ENCODE results near the gene DOP1B.
"Not testable (repeated sequence)": the region's sequence is repeated elsewhere in the genome, so short reads cannot be mapped to it uniquely, and the experiment has no call there.

Gene DOP1B

DNA sequence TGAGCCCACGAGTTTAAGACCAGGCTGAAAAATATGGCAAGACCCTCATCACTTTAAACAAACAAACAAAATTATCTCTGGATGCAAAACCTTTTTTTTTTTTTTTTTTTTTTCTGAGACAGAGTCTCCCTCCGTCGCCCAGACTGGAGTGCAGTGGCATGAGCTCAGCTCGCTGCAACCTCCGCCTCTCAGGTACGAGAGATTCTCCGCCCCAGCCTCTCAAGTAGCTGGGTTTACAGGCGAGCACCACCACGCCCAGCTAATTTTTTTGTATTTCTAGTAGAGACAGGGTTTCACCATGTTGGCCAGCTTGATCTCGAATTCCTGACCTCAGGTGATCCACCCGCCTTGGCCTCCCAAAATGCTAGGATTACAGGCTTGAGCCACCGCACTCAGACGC, 16.8 kb upstream of the DOP1B start:
- H3K4me1 ChIP-seq (ENCODE audit: control insufficient read depth, insufficient read depth, low read length, unreplicated experiment); H3K27me3 ChIP-seq (ENCODE audit: insufficient read depth, low read length); H3K79me2 ChIP-seq (ENCODE audit: control insufficient read depth, insufficient read depth, low read length, unreplicated experiment); H3K27ac ChIP-seq (ENCODE audit: low read depth, low read length); H3K4me3 ChIP-seq (ENCODE audit: low read depth, low read length); H3K36me3 ChIP-seq (ENCODE audit: insufficient read depth, low read length); H2AFZ ChIP-seq (ENCODE audit: low read length, unreplicated experiment): not testable (repeated sequence)

DNA sequence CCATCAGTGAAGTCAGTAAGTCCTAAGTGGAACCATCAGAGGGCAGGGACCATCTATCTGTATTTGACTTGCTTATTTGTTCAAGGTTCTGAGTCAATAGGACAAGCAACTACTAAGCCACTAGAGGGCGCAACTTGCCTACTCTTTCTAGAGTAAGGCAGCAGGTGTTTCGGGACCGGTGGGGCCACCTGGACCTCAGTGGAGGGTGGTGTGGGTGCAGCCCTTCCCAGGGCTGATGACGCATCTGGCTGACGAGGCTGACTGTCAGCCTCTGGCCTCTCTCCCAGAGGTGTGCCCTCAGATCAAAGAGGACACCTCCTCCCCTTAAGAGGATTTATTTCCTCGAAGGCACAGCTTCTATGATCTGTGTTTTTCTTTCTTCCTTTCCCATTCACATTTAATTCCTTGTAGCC, 15.1 kb upstream of the DOP1B start:
- Histone ChIP-seq H3K27me3 (ENCODE audit: insufficient read depth, low read length) (no peaks in the 10 kb centered on the region), H3K4me1 (ENCODE audit: control insufficient read depth, insufficient read depth, low read length, unreplicated experiment) (peaks cover 3% of the 10 kb centered on the region), H3K27ac (ENCODE audit: low read depth, low read length) (no peak overlapping the region), H3K79me2 (ENCODE audit: control insufficient read depth, insufficient read depth, low read length, unreplicated experiment) (peaks cover 3% of the 10 kb centered on the region), H2AFZ (ENCODE audit: low read length, unreplicated experiment) (no peak overlapping the region), H3K36me3 (ENCODE audit: insufficient read depth, low read length) (peaks cover 3% of the 10 kb centered on the region; the same call in 1 of the 2 replicates), H3K4me3 (ENCODE audit: low read depth, low read length) (no peak overlapping the region)

- not testable (repeated sequence) for H3K79me2 ChIP-seq (ENCODE audit: control insufficient read depth, insufficient read depth, low read length, unreplicated experiment); H3K27ac ChIP-seq (ENCODE audit: low read depth, low read length); H3K4me1 ChIP-seq (ENCODE audit: control insufficient read depth, insufficient read depth, low read length, unreplicated experiment); H3K36me3 ChIP-seq (ENCODE audit: insufficient read depth, low read length); H3K4me3 ChIP-seq (ENCODE audit: low read depth, low read length); H3K27me3 ChIP-seq (ENCODE audit: insufficient read depth, low read length); H2AFZ ChIP-seq (ENCODE audit: low read length, unreplicated experiment)
These were observed 12.4 kb upstream of the DOP1B start for GRCh38 chr21:36144233-36144632.

- Histone ChIP-seq H3K4me1 (ENCODE audit: control insufficient read depth, insufficient read depth, low read length, unreplicated experiment) (no peaks in the 10 kb centered on the region), H2AFZ (ENCODE audit: low read length, unreplicated experiment) (no peak overlapping the region), H3K27me3 (ENCODE audit: insufficient read depth, low read length) (no peaks in the 10 kb centered on the region), H3K4me3 (ENCODE audit: low read depth, low read length) (no peak overlapping the region), H3K27ac (ENCODE audit: low read depth, low read length) (no peak overlapping the region), H3K36me3 (ENCODE audit: insufficient read depth, low read length) (no peaks in the 10 kb centered on the region), H3K79me2 (ENCODE audit: control insufficient read depth, insufficient read depth, low read length, unreplicated experiment) (no peaks in the 10 kb centered on the region)
These were observed 11.4 kb upstream of the DOP1B start for GRCh38 chr21:36145259-36145658.

- no peaks in the 10 kb centered on the region for H3K36me3 ChIP-seq (ENCODE audit: insufficient read depth, low read length)
- H3K27me3 ChIP-seq (ENCODE audit: insufficient read depth, low read length) = no peaks in the 10 kb centered on the region
- no peak overlapping the region for H2AFZ ChIP-seq (ENCODE audit: low read length, unreplicated experiment)
- H3K4me1 ChIP-seq (ENCODE audit: control insufficient read depth, insufficient read depth, low read length, unreplicated experiment) = no peaks in the 10 kb centered on the region
- no peak overlapping the region for H3K27ac ChIP-seq (ENCODE audit: low read depth, low read length)
- no peaks in the 10 kb centered on the region for H3K79me2 ChIP-seq (ENCODE audit: control insufficient read depth, insufficient read depth, low read length, unreplicated experiment)
- no peak overlapping the region for H3K4me3 ChIP-seq (ENCODE audit: low read depth, low read length)
These were observed 8.7 kb upstream of the DOP1B start for GRCh38 chr21:36147911-36148310.

GRCh38 chr21:36148886-36149285, 7.7 kb upstream of the DOP1B start:
- Histone ChIP-seq H3K4me1 (ENCODE audit: control insufficient read depth, insufficient read depth, low read length, unreplicated experiment) (no peaks in the 10 kb centered on the region), H3K4me3 (ENCODE audit: low read depth, low read length) (no peak overlapping the region), H3K27ac (ENCODE audit: low read depth, low read length) (no peak overlapping the region), H3K79me2 (ENCODE audit: control insufficient read depth, insufficient read depth, low read length, unreplicated experiment) (no peaks in the 10 kb centered on the region), H3K27me3 (ENCODE audit: insufficient read depth, low read length) (no peaks in the 10 kb centered on the region), H3K36me3 (ENCODE audit: insufficient read depth, low read length) (no peaks in the 10 kb centered on the region), H2AFZ (ENCODE audit: low read length, unreplicated experiment) (no peak overlapping the region)

DNA sequence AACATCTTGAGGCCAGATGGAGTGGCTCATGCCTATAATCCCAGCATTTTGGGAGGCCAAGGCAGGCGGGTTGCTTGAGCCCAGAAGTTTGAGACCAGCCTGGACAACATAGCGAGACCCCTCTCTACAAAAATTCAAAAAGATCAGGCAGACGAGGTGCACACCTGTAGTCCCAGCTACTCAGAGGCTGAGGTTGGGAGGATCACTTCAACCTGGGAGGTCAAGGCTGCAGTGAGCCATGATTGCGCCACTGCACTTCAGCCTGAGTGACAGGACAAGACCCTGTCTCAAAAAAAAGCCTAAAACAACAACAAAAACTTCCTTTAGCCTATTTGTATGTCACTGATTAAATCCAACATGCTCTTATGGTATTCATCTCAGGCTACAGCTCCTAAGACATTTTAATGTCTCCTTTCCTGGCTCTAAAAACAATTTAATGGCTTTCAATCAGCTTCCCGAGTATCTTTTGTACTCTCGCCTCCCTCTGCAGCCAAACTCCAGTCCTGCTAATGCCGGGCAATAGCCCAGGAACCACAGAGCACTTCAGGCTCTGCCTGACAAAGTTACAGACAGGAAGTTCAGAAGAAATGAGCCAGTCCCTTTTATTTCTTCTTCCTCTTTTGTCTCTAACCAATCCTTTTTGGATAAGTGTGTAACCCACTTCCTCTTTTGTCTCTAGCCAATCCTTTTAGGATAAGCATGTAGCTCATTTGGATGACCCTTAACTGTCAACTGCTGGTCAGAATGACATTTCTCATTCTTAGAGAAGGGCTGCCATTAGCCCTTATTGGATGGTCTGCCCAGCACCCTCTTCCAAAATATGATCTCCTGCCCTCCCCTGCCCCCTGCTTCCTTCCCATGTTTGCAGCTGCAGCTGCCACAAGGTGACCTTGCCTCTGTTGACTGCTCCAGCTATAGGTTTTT, 6.6 kb upstream of the DOP1B start:
- H2AFZ ChIP-seq (ENCODE audit: low read length, unreplicated experiment) = peak overlapping the region; percentile 78
- H3K4me3 ChIP-seq (ENCODE audit: low read depth, low read length) = no peak overlapping the region
- no peaks in the 10 kb centered on the region for H3K27me3 ChIP-seq (ENCODE audit: insufficient read depth, low read length)
- H3K36me3 ChIP-seq (ENCODE audit: insufficient read depth, low read length) = no peaks in the 10 kb centered on the region
- no peaks in the 10 kb centered on the region for H3K4me1 ChIP-seq (ENCODE audit: control insufficient read depth, insufficient read depth, low read length, unreplicated experiment)
- no peaks in the 10 kb centered on the region for H3K79me2 ChIP-seq (ENCODE audit: control insufficient read depth, insufficient read depth, low read length, unreplicated experiment)
- H3K27ac ChIP-seq (ENCODE audit: low read depth, low read length) = no peak overlapping the region

GRCh38 chr21:36155603-36156338, 853 bp upstream of the DOP1B start:
- H3K4me1 ChIP-seq (ENCODE audit: control insufficient read depth, insufficient read depth, low read length, unreplicated experiment) = peaks cover 6% of the 10 kb centered on the region
- H2AFZ ChIP-seq (ENCODE audit: low read length, unreplicated experiment) = peak overlapping the region; percentile 49
- H3K36me3 ChIP-seq (ENCODE audit: insufficient read depth, low read length) = no peaks in the 10 kb centered on the region
- peak overlapping the region; percentile 80 for H3K4me3 ChIP-seq (ENCODE audit: low read depth, low read length)
- no peak overlapping the region for H3K27ac ChIP-seq (ENCODE audit: low read depth, low read length)
- H3K27me3 ChIP-seq (ENCODE audit: insufficient read depth, low read length) = peaks cover 6% of the 10 kb centered on the region; the same call in 1 of the 2 replicates
- no peaks in the 10 kb centered on the region for H3K79me2 ChIP-seq (ENCODE audit: control insufficient read depth, insufficient read depth, low read length, unreplicated experiment)

- peak overlapping the region; percentile 93 for H2AFZ ChIP-seq (ENCODE audit: low read length, unreplicated experiment)
These were observed 247 bp upstream of the DOP1B start for GRCh38 chr21:36156339-36156814.

DNA sequence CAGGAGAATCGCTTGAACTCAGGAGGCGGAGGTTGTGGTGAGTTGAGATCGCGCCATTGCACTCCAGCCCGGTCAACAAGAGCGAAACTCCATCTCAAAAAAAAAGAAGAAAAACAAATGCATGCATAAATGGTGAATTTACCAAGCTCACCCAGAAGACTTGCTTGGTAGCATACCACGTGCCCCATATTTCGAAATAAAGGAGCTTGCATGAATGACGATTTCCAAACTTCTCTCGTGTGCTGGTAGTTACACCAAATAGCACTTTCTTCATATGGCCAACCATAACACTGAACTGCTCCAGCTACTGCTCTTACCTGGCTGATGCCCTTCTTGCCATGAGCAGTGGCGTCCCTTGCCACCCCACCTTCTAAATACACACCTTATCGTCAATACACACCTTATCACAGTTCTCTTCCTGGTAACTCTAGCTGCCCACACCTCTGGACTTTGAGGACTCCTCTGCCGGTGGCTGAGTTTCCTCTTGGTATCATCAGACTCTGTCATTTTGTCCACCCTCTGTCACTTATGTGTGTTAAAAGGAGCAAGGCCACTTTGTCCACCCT, 2.8 kb downstream of the DOP1B start:
- H3K4me1 ChIP-seq (ENCODE audit: control insufficient read depth, insufficient read depth, low read length, unreplicated experiment) = peaks cover 6% of the 10 kb centered on the region
- H3K36me3 ChIP-seq (ENCODE audit: insufficient read depth, low read length) = no peaks in the 10 kb centered on the region
- no peak overlapping the region for H2AFZ ChIP-seq (ENCODE audit: low read length, unreplicated experiment)
- H3K27ac ChIP-seq (ENCODE audit: low read depth, low read length) = no peak overlapping the region
- no peaks in the 10 kb centered on the region for H3K79me2 ChIP-seq (ENCODE audit: control insufficient read depth, insufficient read depth, low read length, unreplicated experiment)
- no peak overlapping the region for H3K4me3 ChIP-seq (ENCODE audit: low read depth, low read length)
- peaks cover 6% of the 10 kb centered on the region; the same call in 1 of the 2 replicates for H3K27me3 ChIP-seq (ENCODE audit: insufficient read depth, low read length)

More at GRCh38 chr21:36156339-36156814, 247 bp upstream of the DOP1B start:
- peak overlapping the region; percentile 88 for H3K4me3 ChIP-seq (ENCODE audit: low read depth, low read length)
- H3K79me2 ChIP-seq (ENCODE audit: control insufficient read depth, insufficient read depth, low read length, unreplicated experiment) = no peaks in the 10 kb centered on the region
- no peaks in the 10 kb centered on the region for H3K36me3 ChIP-seq (ENCODE audit: insufficient read depth, low read length)
- H3K27ac ChIP-seq (ENCODE audit: low read depth, low read length) = no peak overlapping the region
- H3K27me3 ChIP-seq (ENCODE audit: insufficient read depth, low read length) = peaks cover 6% of the 10 kb centered on the region; the same call in 1 of the 2 replicates
- H3K4me1 ChIP-seq (ENCODE audit: control insufficient read depth, insufficient read depth, low read length, unreplicated experiment) = peaks cover 6% of the 10 kb centered on the region
